Stimulated activated naive CD8-positive, alpha-beta T cell treated with anti-CD3 and anti-CD28 coated beads, Interleukin-15, Interleukin-2, amounts not matched to agents 100 ng/mL and 50 ng/mL, for 24 hours (primary cell): Measurements from ENCODE around the gene TMEM42.

Experiments
- H3K27ac Mint-ChIP-seq: one replicate; pipeline ENCODE4 v1.8.0; 2021; ENCODE audit warnings: mild to moderate bottlenecking, mixed read lengths
- H3K27me3 Mint-ChIP-seq: one replicate; pipeline ENCODE4 v1.8.0; 2021; ENCODE audit warnings: mixed read lengths
- H3K36me3 Mint-ChIP-seq: one replicate; pipeline ENCODE4 v1.8.0; 2021; ENCODE audit warnings: low read depth, mixed read lengths
- H3K4me1 Mint-ChIP-seq: one replicate; pipeline ENCODE4 v1.8.0; 2021; ENCODE audit warnings: low read depth, mixed read lengths
- H3K4me3 Mint-ChIP-seq: one replicate; pipeline ENCODE4 v1.8.0; 2021; ENCODE audit warnings: mild to moderate bottlenecking, mixed read lengths
- H3K9me3 Mint-ChIP-seq: one replicate; pipeline ENCODE4 v1.8.0; 2021; ENCODE audit warnings: mixed read lengths

TMEM42 gene

GRCh38 chr3:44860117-44860516 lies 1.6 kb upstream of the TMEM42 start:
- peaks cover 4% of the 10 kb centered on the region for H3K36me3 Mint-ChIP-seq
- H3K27ac Mint-ChIP-seq = no peak overlapping the region
- H3K9me3 Mint-ChIP-seq = no peaks in the 10 kb centered on the region
- H3K4me1 Mint-ChIP-seq = peaks cover 33% of the 10 kb centered on the region
- H3K4me3 Mint-ChIP-seq = no peak overlapping the region
- H3K27me3 Mint-ChIP-seq = no peaks in the 10 kb centered on the region

GRCh38 chr3:44862226-44862637 lies 520 bp downstream of the TMEM42 start:
- Mint-ChIP-seq H3K27ac (peak overlapping the region; percentile 87), H3K27me3 (no peaks in the 10 kb centered on the region), H3K4me3 (peak overlapping the region; percentile 86), H3K36me3 (peaks cover 21% of the 10 kb centered on the region), H3K9me3 (no peaks in the 10 kb centered on the region), H3K4me1 (peaks cover 51% of the 10 kb centered on the region)

- Mint-ChIP-seq H3K4me3 (no peak overlapping the region), H3K4me1 (peaks cover 53% of the 10 kb centered on the region), H3K27ac (peak overlapping the region; percentile 40), H3K9me3 (no peaks in the 10 kb centered on the region), H3K36me3 (peaks cover 31% of the 10 kb centered on the region), H3K27me3 (no peaks in the 10 kb centered on the region)
These were observed 3.7 kb downstream of the TMEM42 start for GRCh38 chr3:44865272-44866035.

GRCh38 chr3:44867421-44868111 lies 5.9 kb downstream of the TMEM42 start:
- peaks cover 31% of the 10 kb centered on the region for H3K36me3 Mint-ChIP-seq
- H3K4me3 Mint-ChIP-seq = no peak overlapping the region
- H3K4me1 Mint-ChIP-seq = peaks cover 43% of the 10 kb centered on the region
- H3K27me3 Mint-ChIP-seq = no peaks in the 10 kb centered on the region
- no peak overlapping the region for H3K27ac Mint-ChIP-seq
- H3K9me3 Mint-ChIP-seq = no peaks in the 10 kb centered on the region

- H3K27ac Mint-ChIP-seq = no peak overlapping the region
- peaks cover 16% of the 10 kb centered on the region for H3K4me1 Mint-ChIP-seq
- H3K4me3 Mint-ChIP-seq = no peak overlapping the region
- H3K27me3 Mint-ChIP-seq = no peaks in the 10 kb centered on the region
- no peaks in the 10 kb centered on the region for H3K9me3 Mint-ChIP-seq
- H3K36me3 Mint-ChIP-seq = peaks cover 24% of the 10 kb centered on the region
These were observed 8.8 kb downstream of the TMEM42 start for GRCh38 chr3:44870375-44871061.

GRCh38 chr3:44874308-44874707 lies 12.6 kb downstream of the TMEM42 start, which contains the start of gene TGM4:
Gene TGM4 (plus strand): TSS chr3:44874608. CDS start chr3:44874679, 71 bp downstream.
- Mint-ChIP-seq H3K36me3 (no peaks in the 10 kb centered on the region), H3K4me1 (no peaks in the 10 kb centered on the region), H3K27me3 (peaks cover 4% of the 10 kb centered on the region), H3K27ac (no peak within 1 kb of the TSS), H3K9me3 (no peaks in the 10 kb centered on the region), H3K4me3 (no peak within 1 kb of the TSS)

- Mint-ChIP-seq H3K4me3 (no peak overlapping the region), H3K27me3 (peaks cover 4% of the 10 kb centered on the region), H3K9me3 (no peaks in the 10 kb centered on the region), H3K4me1 (no peaks in the 10 kb centered on the region), H3K36me3 (no peaks in the 10 kb centered on the region), H3K27ac (no peak overlapping the region)
These were observed 13.9 kb downstream of the TMEM42 start for GRCh38 chr3:44875596-44875995.

- Mint-ChIP-seq H3K9me3 (no peaks in the 10 kb centered on the region), H3K27ac (no peak overlapping the region), H3K4me1 (no peaks in the 10 kb centered on the region), H3K4me3 (no peak overlapping the region), H3K36me3 (no peaks in the 10 kb centered on the region), H3K27me3 (peaks cover 4% of the 10 kb centered on the region)
These were observed 15.6 kb downstream of the TMEM42 start for GRCh38 chr3:44877333-44877732.

GRCh38 chr3:44880284-44880683 lies 18.6 kb downstream of the TMEM42 start:
- no peak overlapping the region for H3K27ac Mint-ChIP-seq
- no peaks in the 10 kb centered on the region for H3K4me1 Mint-ChIP-seq
- no peaks in the 10 kb centered on the region for H3K36me3 Mint-ChIP-seq
- no peak overlapping the region for H3K4me3 Mint-ChIP-seq
- H3K27me3 Mint-ChIP-seq = peaks cover 8% of the 10 kb centered on the region
- no peaks in the 10 kb centered on the region for H3K9me3 Mint-ChIP-seq

- Mint-ChIP-seq H3K4me1 (no peaks in the 10 kb centered on the region), H3K4me3 (no peak overlapping the region), H3K27me3 (peaks cover 20% of the 10 kb centered on the region), H3K9me3 (no peaks in the 10 kb centered on the region), H3K36me3 (no peaks in the 10 kb centered on the region), H3K27ac (no peak overlapping the region)
These were observed 21.7 kb downstream of the TMEM42 start for GRCh38 chr3:44883213-44883955.

- Mint-ChIP-seq H3K4me1 (no peaks in the 10 kb centered on the region), H3K9me3 (no peaks in the 10 kb centered on the region), H3K27me3 (peaks cover 20% of the 10 kb centered on the region), H3K4me3 (no peak overlapping the region), H3K27ac (no peak overlapping the region), H3K36me3 (no peaks in the 10 kb centered on the region)
These were observed 22.3 kb downstream of the TMEM42 start for GRCh38 chr3:44883999-44884431.

GRCh38 chr3:44885618-44886017 lies 23.9 kb downstream of the TMEM42 start:
- peaks cover 20% of the 10 kb centered on the region for H3K27me3 Mint-ChIP-seq

GRCh38 chr3:44886561-44886960 lies 24.8 kb downstream of the TMEM42 start:
- Mint-ChIP-seq H3K4me1 (no peaks in the 10 kb centered on the region), H3K27ac (no peak overlapping the region), H3K36me3 (no peaks in the 10 kb centered on the region), H3K27me3 (peaks cover 20% of the 10 kb centered on the region), H3K4me3 (no peak overlapping the region), H3K9me3 (no peaks in the 10 kb centered on the region)

More at GRCh38 chr3:44885618-44886017, 23.9 kb downstream of the TMEM42 start:
- H3K27ac Mint-ChIP-seq = no peak overlapping the region
- H3K4me1 Mint-ChIP-seq = no peaks in the 10 kb centered on the region
- H3K9me3 Mint-ChIP-seq = no peaks in the 10 kb centered on the region
- no peak overlapping the region for H3K4me3 Mint-ChIP-seq
- H3K36me3 Mint-ChIP-seq = no peaks in the 10 kb centered on the region

GRCh38 chr3:44887101-44887500 lies 25.4 kb downstream of the TMEM42 start:
- no peaks in the 10 kb centered on the region for H3K4me1 Mint-ChIP-seq
- no peaks in the 10 kb centered on the region for H3K36me3 Mint-ChIP-seq
- H3K4me3 Mint-ChIP-seq = no peak overlapping the region
- H3K27ac Mint-ChIP-seq = no peak overlapping the region
- peaks cover 20% of the 10 kb centered on the region for H3K27me3 Mint-ChIP-seq
- H3K9me3 Mint-ChIP-seq = no peaks in the 10 kb centered on the region
